ENCODE results near the gene DPEP2NB. TPM values are rescaled to one million over a fixed set of nuclear protein-coding genes. Genes with fewer than 3 reads are reported as not detected.

DPEP2NB gene
- total RNA-seq, 2 donors from 2014 or later = 0.62 TPM; not detected in 1

- Histone ChIP-seq H3K4me3 (no peak overlapping the region), H3K27ac (no peak overlapping the region)
- TF ChIP-seq CTCF (IDR thresholded peaks at IDR 0.05) (no peak), POLR2A (IDR thresholded peaks at IDR 0.05) (no peak), POLR2AphosphoS5 (IDR thresholded peaks at IDR 0.05) (no peak)
Observed at GRCh38 chr16:67986949-67987348, 28.8 kb downstream of the DPEP2NB start.

GRCh38 chr16:67982011-67982696 is 33.6 kb downstream of the DPEP2NB start:
- 98% methylated on average over 31 of the region's 49 CpGs for WGBS
- Histone ChIP-seq H3K4me1 (replicated peaks) (no peaks in the 10 kb centered on the region), H3K4me3 (no peak overlapping the region), H3K36me3 (no peaks in the 10 kb centered on the region), H3K9me3 (no peaks in the 10 kb centered on the region), H3K27ac (no peak overlapping the region), H3K27me3 (replicated peaks; ENCODE audit: insufficient read depth) (no peaks in the 10 kb centered on the region)
- no peak for TF ChIP-seq POLR2A (IDR thresholded peaks at IDR 0.05)
- no peak for TF ChIP-seq POLR2AphosphoS5 (IDR thresholded peaks at IDR 0.05)
- no peak for TF ChIP-seq CTCF (IDR thresholded peaks at IDR 0.05)
- DNase-seq (ENCODE audit: low spot score) = no peak
- intact Hi-C loops (cut with DNase I) = loop anchor here (10.0 kb wide), 1 partner anchor 53 kb away; no protein-coding TSS in a partner anchor

More at GRCh38 chr16:67986949-67987348, 28.8 kb downstream of the DPEP2NB start:
- DNase-seq (ENCODE audit: low spot score) = no peak
- Histone ChIP-seq H3K36me3 (no peaks in the 10 kb centered on the region), H3K27me3 (replicated peaks; ENCODE audit: insufficient read depth) (no peaks in the 10 kb centered on the region), H3K4me1 (replicated peaks) (no peaks in the 10 kb centered on the region), H3K9me3 (no peaks in the 10 kb centered on the region)
- 87% methylated on average over 5 of the region's 5 CpGs for WGBS
- intact Hi-C loops (cut with DNase I) = loop anchor here (10.0 kb wide), 1 partner anchor 48 kb away; no protein-coding TSS in a partner anchor

GRCh38 chr16:67979955-67980678 is 35.6 kb downstream of the DPEP2NB start, which contains the start of gene DPEP3:
DPEP3 (minus strand) TSS chr16:67980499; CDS start chr16:67980380, 119 bp downstream.
- TF ChIP-seq POLR2A (IDR thresholded peaks at IDR 0.05) (no peak), POLR2AphosphoS5 (IDR thresholded peaks at IDR 0.05) (no peak), CTCF (IDR thresholded peaks at IDR 0.05) (no peak)
- Histone ChIP-seq H3K36me3 (no peaks in the 10 kb centered on the region), H3K4me1 (replicated peaks) (no peaks in the 10 kb centered on the region), H3K4me3 (no peak within 1 kb of the TSS), H3K27me3 (replicated peaks; ENCODE audit: insufficient read depth) (no peaks in the 10 kb centered on the region), H3K27ac (no peak within 1 kb of the TSS), H3K9me3 (no peaks in the 10 kb centered on the region)
- WGBS = 74% methylated on average over 47 of the region's 62 CpGs
- intact Hi-C loops (cut with DNase I) = loop anchor here (10.0 kb wide), 1 partner anchor 55 kb away; no protein-coding TSS in a partner anchor
- no peak for DNase-seq (ENCODE audit: low spot score)

- WGBS = 88% methylated on average over 9 of the region's 9 CpGs
- intact Hi-C loops (cut with DNase I) = no loop called here
Observed at GRCh38 chr16:67977469-67978227, 38.1 kb downstream of the DPEP2NB start.

More at GRCh38 chr16:67977469-67978227, 38.1 kb downstream of the DPEP2NB start:
- Histone ChIP-seq H3K9me3 (no peaks in the 10 kb centered on the region), H3K36me3 (no peaks in the 10 kb centered on the region), H3K4me1 (replicated peaks) (no peaks in the 10 kb centered on the region), H3K27ac (no peak overlapping the region), H3K27me3 (replicated peaks; ENCODE audit: insufficient read depth) (no peaks in the 10 kb centered on the region), H3K4me3 (no peak overlapping the region)
- no peak for DNase-seq (ENCODE audit: low spot score)
- TF ChIP-seq POLR2AphosphoS5 (IDR thresholded peaks at IDR 0.05) (no peak), CTCF (IDR thresholded peaks at IDR 0.05) (no peak), POLR2A (IDR thresholded peaks at IDR 0.05) (no peak)
